Activated T-helper 1 cell treated with anti-CD3 and anti-CD28 coated beads, Interleukin-12 subunit alpha, Interleukin-12 subunit beta, Interleukin-2, Interleukin-4 antibody, amounts not matched to agents 30 ng/mL and 10 ng/mL and 1 ng/mL, durations not matched to agents 14 hours and 24 hours and 36 hours (primary cell): ENCODE results near the gene GJA5. TPM values are rescaled to one million over a fixed set of nuclear protein-coding genes. Genes with fewer than 3 reads are reported as not detected.

Source experiments
- DNase-seq: peaks from one replicate; pipeline ENCODE4 v3.0.0; 2021; ENCODE audit warnings: low spot score
- H3K27ac Mint-ChIP-seq: one replicate; pipeline ENCODE4 v1.8.0; 2021; ENCODE audit warnings: mild to moderate bottlenecking, mixed read lengths
- H3K27me3 Mint-ChIP-seq: one replicate; pipeline ENCODE4 v1.8.0; 2022; ENCODE audit warnings: mild to moderate bottlenecking, moderate library complexity, mixed read lengths; ENCODE audit not compliant: insufficient read depth
- H3K36me3 Mint-ChIP-seq: one replicate; pipeline ENCODE4 v1.8.0; 2021; ENCODE audit warnings: low read depth, mixed read lengths
- H3K4me1 Mint-ChIP-seq: one replicate; pipeline ENCODE4 v1.8.0; 2021; ENCODE audit warnings: low read depth, mixed read lengths
- H3K4me3 Mint-ChIP-seq: one replicate; pipeline ENCODE4 v1.8.0; 2021; ENCODE audit warnings: mild to moderate bottlenecking, moderate library complexity, mixed read lengths
- H3K9me3 Mint-ChIP-seq: one replicate; pipeline ENCODE4 v1.8.0; 2021; ENCODE audit warnings: mixed read lengths
- intact Hi-C: fragments of 100-400 bp; cut with micrococcal nuclease; formaldehyde crosslinking; loops from one replicate; pipeline ENCODE4 v1.15.1; 2024
- total RNA-seq: library from RNA; stranded (reverse); gene quantifications from 2 replicates; pipeline ENCODE4 v1.2.3, GENCODE V29; 2022

The GJA5 gene
- total RNA-seq, 1 donor from 2014 or later: not detected

DNA sequence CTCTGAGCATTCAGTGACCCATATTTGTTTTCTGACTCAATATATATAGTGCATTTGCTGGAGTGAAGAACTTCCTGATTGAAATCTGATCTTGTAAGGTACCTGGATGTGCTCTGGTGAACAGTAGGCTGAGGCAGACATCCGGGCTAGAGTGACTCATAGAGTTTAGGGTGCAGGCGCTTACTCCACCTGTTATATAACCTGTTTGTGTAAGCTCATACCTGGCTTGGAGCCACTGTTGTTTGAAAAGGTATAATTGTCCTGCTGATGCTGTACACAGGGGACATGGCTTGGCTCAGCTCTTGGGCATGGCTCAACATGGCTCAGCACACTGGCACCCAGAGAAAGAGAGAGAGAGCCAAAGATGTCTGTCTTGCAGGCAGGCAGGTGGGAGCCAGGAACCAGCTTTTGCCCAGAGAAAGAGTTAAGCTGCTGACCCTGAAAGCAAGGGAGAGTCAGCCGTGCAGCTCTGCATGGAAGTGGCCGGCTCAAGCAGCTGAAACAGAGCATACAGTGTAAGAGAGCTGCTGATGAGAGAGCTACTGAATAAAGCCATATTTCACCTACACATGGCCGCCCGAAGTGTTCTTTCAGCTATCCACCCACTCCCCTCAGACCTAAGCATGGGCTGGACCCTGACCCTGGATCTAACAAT lies 43.2 kb downstream of the GJA5 start:
- Mint-ChIP-seq H3K27me3 (peaks cover 18% of the 10 kb centered on the region), H3K4me1 (peaks cover 4% of the 10 kb centered on the region), H3K36me3 (no peaks in the 10 kb centered on the region), H3K9me3 (peaks cover 6% of the 10 kb centered on the region), H3K4me3 (no peak overlapping the region), H3K27ac (no peak overlapping the region)
- intact Hi-C loops: no loop called here
- DNase-seq: no peak

DNA sequence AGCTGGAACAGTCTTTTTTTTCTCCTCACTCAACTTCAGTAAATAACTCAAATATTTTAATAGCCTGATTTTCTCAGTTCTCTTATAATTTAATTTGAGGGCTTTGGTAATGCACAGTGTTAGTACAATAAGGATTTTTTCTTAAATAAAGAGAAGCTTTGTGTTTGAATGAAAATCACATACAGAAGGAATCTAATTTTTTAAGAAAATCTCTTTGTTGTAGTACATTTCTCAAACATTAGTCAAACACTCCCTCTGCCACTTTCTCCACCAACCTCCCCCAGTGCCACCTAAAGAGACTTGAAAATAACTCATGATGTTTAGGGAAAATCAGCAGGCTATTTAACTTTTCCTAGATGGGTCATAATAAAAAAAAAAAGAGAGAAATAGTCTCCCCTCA lies 47.8 kb downstream of the GJA5 start:
- intact Hi-C loops: no loop called here
- Mint-ChIP-seq H3K27ac (no peak overlapping the region), H3K36me3 (no peaks in the 10 kb centered on the region), H3K4me3 (no peak overlapping the region), H3K4me1 (peaks cover 4% of the 10 kb centered on the region), H3K9me3 (no peaks in the 10 kb centered on the region), H3K27me3 (peaks cover 30% of the 10 kb centered on the region)
- no peak for DNase-seq

Other genes with a start within 250 kb of the GJA5 start
- 26.7 and 28.1 TPM in 2 replicates for gene BCL9, start 219.1 kb downstream of the GJA5 start, total RNA-seq
- gene ACP6, start 90.1 kb downstream of the GJA5 start, total RNA-seq: 14.1 and 14.7 TPM in 2 replicates
- gene GJA8, start 142.2 kb upstream of the GJA5 start, total RNA-seq: not detected in 2 replicates
- 15.2 and 19.0 TPM in 2 replicates for gene GPR89B, start 167.8 kb upstream of the GJA5 start, total RNA-seq